ENCODE results near the gene OSBPL1A.

OSBPL1A gene

DNA sequence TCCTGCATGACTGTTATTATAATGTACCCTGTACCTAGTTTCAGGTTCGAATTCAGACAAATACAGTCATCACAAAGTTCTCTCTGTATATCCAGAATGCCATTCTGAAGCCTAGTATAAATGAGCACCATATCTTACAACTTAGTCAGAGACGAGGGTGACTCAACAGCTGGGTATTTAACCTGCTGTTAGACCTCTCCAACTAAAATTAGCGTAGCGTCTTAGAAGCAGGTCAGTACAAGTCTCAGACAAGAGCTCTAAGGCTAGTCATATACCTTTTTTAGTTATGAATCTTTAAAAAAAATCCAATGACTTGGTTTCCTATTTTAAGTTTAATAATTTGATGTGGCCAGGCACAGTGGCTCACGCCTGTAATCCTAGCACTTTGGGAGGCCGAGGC lies 184.7 kb downstream of the OSBPL1A start:
- no peak for DNase-seq

DNA sequence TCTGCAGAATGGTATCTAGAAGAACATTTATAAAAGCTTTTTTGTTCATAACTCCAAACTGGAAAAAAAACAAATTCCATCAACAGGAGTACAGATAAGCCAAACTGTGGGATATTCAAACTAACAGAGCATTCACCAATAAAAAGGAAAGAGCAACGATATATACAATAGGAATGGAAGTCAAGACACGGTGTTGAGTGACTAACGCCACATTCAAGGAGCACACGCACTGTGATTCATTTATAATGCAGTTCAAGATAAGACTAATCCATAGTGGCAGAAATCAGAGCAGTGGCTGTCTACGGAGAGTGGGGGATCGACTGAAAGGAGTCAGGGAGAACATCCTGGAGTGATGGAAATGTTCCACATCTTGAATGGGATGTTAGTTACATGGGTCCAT lies 188.1 kb downstream of the OSBPL1A start:
- DNase-seq = no peak

GRCh38 chr18:24208270-24209035 lies 189.2 kb downstream of the OSBPL1A start:
- no peak for DNase-seq

DNA sequence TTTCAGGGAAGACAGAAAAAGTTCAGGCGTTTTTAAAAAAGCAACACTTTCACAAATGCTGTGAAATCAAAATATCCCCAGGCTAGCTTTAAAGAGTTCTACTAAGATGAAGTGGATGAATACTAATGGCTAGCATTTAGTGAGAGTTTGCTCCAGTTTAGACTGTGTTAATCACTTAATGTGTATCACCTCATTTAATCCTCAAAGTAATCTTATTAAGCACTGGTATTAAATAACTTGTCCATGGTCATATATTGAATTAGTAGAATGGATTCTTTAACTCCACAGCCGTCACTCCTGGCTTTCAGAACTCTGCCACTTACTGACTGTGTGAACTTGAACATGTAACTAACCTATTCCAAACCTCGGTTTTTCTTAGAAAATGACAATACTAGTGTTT lies 192.7 kb downstream of the OSBPL1A start:
- DNase-seq = no peak

- DNase-seq = no peak
Measured at GRCh38 chr18:24201699-24202687, 195.6 kb downstream of the OSBPL1A start.

GRCh38 chr18:24200494-24201290 lies 196.9 kb downstream of the OSBPL1A start:
- DNase-seq = no peak

- no peak for DNase-seq
Measured at GRCh38 chr18:24199372-24199962, 198.2 kb downstream of the OSBPL1A start.

GRCh38 chr18:24198461-24198860 lies 199.2 kb downstream of the OSBPL1A start:
- no peak for DNase-seq

DNA sequence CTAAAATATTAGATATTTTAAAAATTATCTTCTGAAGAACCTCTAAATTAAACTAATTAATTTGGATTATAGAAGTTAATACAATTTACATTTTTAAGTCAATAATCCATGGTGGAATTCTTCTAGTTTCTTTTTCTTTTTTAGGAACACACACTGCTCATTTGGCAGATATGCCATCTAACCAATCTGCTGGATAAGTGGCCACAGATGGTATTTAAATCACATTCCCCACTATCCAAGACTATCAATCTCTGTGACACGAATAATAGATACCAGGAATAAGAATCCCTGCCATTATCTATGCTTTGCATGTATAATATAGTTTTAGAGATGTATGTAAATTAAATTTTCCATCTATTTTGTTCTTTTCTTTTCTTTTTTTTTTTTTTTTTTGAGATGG lies 200.2 kb downstream of the OSBPL1A start:
- DNase-seq = no peak

GRCh38 chr18:24196764-24197163 lies 200.9 kb downstream of the OSBPL1A start:
- no peak for DNase-seq

GRCh38 chr18:24195296-24196053 lies 202.1 kb downstream of the OSBPL1A start:
- DNase-seq = no peak

DNA sequence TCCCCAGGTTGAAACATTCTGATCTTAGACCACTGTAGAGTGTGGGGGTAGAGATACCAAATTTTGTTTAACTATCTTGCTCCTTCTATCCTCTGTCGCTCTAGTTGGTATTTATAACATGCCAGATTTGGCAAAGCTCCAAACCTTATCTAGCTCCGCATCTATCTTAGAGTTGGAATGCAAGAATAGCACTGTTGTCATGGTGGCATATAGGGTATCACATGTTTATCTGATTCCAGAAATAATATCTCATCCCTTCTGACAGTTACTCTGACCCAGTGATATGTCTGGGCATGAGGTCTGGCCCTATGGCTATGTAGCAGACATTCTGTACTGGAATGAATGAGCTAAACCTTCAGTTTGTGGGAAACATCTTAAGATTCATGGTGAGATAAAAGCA lies 207.0 kb downstream of the OSBPL1A start:
- DNase-seq = no peak

DNA sequence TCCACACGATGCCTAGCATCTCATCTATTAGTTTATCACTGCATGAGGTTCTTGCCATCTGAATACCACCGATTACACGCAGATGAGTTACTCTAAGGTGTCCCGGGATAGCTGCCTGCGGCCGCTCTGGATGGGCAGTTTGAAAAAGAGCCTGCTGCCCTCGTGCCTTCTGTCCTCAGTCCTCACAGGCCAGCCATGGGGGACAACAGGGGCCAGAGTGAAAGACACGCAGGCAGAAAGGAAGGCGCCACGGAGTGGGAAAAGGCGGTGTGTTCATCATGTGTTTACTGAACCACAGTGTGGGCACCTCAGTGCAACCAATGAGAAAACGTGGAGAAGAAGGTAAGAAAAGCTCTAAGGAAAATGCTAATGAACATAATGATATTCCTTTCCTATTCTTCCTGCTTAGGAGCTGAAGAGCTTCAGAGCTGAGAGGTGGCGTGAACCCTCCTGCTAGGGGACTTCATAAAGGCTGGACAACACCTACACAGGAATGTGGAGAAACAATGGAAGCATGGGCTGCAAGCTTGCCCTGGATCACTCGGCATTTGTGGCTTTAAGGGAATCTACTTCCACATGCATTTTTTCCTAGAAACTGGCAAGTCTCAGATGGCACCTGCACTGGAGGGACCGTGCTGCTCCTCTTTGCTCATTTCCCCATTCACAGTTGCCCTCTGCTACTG lies 207.8 kb downstream of the OSBPL1A start:
- DNase-seq = no peak

DNA sequence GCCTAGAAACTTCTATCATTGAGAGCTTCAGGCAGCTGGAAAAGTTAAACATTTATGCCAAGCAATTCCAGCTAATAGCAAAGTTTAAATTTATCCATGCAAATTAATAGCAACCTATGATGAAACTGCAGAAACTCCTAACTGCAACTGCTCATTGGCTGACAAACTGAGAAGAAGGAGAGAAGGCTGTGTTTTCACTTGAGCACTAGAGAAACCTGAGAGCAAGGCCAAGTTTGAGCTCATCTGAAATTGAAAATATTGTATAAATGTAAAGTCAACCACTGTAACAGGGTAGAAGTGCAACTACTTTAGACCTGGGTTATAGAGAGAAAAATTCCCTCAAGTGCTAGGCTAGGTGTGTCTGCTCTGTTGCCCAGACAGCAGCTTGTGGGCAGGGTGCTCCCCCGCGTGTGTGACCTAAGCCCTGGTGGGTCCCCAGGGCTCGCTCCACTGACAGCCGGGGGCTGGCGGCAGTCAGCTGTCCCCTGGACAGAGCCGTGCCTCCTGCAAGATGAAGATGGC lies 208.6 kb downstream of the OSBPL1A start:
- DNase-seq = no peak

- DNase-seq = no peak
Measured at GRCh38 chr18:24188120-24188519, 209.5 kb downstream of the OSBPL1A start.

DNA sequence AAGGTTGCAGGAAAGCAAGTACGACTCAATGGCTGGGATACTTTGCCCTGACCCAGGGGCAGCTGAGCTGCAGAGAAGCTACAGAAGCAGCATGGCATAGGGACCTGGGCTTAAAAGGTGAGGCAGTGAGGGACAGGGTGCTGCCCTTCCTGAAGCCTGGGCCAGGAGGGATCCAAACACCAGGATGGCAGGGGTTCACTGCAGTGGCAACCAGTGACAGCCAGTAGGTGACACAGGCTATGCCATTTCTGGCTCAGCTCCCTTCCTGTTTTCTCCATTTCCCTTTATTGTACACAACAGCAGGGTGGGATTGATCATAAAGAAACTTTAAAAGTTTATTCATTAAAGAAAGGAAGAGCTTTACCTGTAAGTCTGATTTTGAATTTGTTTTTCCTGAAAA lies 209.9 kb downstream of the OSBPL1A start:
- DNase-seq = no peak

- no peak for DNase-seq
Measured at GRCh38 chr18:24187049-24187448, 210.6 kb downstream of the OSBPL1A start.

- DNase-seq = no peak
Measured at GRCh38 chr18:24185805-24186204, 211.8 kb downstream of the OSBPL1A start.

- no peak for DNase-seq
Measured at GRCh38 chr18:24181806-24182205, 215.8 kb downstream of the OSBPL1A start.

DNA sequence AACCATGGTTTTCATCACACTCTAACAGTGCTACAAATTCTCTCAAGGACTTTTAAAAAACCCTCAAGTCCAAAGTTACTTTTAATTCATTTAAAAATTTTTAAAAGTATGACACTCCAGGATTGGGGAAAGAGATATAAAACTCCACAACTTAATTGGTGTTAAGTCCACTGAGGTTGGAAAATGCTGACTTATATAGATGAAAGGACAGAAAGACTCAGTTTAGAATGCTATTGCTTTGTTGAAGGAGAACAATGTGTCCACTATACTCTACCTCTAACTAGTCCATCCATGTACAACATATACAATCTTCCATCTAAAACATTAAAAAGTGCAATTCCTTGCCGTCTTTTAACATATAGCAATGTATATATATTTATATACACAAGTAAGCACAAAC lies 217.6 kb downstream of the OSBPL1A start:
- DNase-seq = no peak

DNA sequence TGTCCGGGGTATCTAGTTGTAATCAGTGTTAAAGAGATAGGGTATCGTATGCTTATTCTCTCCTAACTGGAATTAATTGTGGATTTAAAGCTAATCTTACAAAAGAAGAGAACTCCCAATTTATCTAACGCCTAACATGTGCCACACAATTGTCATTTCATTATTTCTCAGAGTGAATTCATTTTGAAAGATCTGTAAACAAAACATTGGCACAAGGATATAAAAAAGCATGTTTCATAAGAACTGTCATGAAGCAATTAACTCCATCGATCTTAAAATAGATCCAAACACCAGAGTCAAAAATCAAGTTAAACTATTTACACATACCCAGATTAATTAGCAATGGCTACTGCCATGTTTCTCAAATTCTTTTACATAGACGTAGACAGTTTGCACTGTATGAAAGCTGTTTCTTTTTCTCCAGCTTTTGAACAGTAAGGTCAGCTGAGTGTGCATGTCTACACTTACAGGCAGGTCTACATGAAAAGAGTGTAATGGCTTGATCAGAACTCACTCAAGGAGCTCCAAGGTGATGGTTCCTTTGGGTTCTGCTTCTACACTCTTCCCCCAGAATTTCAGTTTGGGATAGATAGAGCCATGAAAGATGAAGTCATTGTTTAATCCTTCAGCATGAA lies 220.0 kb downstream of the OSBPL1A start:
- no peak for DNase-seq

All from NCI-H524 treated with DMSO at 0.1 percent for 48 hours (cell line).